GM18873 (cell line): Measurements from ENCODE around the gene LMX1B.

ENCODE experiments used
- ATAC-seq: cut with Tn5 transposase; IDR thresholded peaks from one replicate; pipeline ENCODE4 v1.9.1; 2021; ENCODE audit warnings: mild to moderate bottlenecking, moderate library complexity, moderate number of reproducible peaks; ENCODE audit not compliant: unreplicated experiment, low FRiP score

The LMX1B gene

DNA sequence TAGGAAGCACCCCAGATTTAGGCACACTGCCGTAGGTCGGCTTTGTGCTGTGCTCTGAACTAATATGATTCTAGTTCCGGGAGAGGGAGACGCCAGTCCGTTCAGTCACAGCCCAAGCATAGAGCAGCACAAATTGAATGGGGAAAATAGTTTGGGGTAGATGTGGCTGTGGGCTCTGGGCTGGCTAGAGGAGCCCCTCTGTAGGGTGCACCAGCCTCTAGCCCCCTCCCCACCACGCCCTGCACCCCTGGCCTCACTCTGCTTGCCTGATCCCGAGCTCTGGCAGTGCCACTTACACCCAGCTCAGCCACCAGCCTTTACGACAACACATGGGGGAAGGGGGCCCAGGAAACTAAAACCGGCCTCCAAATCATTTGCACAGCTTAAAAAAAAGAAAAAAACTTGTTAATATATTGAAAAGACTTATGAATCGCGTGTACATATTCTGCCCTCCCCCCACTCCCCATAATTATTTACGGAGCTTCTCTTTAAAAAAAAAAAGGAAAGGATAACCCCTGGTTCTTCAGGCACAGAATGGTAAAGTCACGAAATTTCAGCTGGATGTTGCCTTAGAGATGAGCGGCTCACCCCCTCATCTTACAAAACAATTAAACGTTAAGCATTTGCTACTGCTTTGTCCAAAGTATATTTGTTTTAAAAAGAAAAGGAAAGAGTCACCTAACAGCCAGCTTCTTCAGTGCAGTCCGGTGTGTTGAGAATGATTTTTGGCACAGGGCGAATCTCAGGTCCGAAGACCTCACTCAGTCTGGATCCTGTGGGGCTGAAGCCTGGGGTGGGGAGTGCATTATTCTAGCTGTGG is 3.5 kb downstream of the LMX1B start:
- no peak for ATAC-seq

- ATAC-seq: no peak
Observed at GRCh38 chr9:126617823-126618165, 4.1 kb downstream of the LMX1B start.

DNA sequence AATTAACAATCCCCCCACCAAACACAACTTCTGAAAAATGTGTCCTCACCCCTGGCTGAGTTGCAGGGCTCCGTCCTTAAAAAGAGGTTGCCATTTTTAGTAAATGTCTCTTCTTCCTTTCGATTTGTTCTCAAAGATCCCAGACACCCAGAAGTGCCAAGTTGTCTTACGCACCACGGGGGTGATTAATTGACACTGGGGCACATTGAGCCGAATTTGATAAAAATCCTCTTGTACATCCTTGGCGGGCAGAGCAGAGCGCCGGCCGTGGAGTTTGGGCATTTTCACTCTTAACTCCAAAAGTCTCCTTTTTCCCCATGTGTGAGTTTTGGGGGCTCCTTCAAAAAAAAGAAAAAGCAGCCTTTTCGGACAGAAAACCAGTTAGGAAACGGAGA is 4.5 kb downstream of the LMX1B start:
- no peak for ATAC-seq

- ATAC-seq: no peak
Observed at GRCh38 chr9:126618585-126619360, 5.0 kb downstream of the LMX1B start.

DNA sequence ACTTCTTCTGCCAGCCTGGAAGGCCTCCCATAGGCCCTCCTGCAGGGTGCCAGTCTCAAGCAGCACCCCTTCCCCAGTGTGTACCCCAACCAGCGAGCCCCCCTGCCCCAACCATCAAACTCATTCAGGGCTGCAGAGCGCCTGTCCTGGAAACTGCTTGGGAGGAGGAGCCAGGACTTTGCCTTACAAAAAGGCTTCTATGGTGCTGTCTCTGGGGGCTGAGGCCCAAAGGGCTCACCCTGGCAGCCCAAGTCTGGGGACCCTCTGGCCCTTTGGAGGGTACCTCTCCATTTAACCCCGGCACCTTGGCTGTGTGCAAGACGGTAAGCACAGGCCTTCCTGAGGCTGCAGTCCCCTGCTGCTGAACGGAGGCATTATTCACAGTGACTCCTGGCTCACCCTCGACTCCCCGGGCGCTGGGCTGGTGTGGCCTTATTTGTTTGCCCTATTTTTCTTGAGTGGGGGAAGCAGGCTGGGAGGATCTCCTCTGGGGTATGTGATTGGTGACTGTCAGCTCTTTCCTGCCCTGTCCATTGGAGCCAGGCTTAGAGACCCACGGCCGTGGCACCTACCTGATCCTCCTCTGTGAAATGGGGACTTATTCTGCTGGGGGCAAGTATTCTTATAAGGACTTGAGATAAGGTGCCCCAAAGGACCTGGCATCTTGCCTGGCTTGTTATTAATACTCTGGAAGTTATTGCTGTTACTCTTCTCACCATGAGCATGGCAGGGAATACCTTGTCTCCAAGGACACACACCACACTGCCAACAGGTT is 5.8 kb downstream of the LMX1B start:
- ATAC-seq: no peak

GRCh38 chr9:126620478-126620877 is 6.8 kb downstream of the LMX1B start:
- no peak for ATAC-seq

DNA sequence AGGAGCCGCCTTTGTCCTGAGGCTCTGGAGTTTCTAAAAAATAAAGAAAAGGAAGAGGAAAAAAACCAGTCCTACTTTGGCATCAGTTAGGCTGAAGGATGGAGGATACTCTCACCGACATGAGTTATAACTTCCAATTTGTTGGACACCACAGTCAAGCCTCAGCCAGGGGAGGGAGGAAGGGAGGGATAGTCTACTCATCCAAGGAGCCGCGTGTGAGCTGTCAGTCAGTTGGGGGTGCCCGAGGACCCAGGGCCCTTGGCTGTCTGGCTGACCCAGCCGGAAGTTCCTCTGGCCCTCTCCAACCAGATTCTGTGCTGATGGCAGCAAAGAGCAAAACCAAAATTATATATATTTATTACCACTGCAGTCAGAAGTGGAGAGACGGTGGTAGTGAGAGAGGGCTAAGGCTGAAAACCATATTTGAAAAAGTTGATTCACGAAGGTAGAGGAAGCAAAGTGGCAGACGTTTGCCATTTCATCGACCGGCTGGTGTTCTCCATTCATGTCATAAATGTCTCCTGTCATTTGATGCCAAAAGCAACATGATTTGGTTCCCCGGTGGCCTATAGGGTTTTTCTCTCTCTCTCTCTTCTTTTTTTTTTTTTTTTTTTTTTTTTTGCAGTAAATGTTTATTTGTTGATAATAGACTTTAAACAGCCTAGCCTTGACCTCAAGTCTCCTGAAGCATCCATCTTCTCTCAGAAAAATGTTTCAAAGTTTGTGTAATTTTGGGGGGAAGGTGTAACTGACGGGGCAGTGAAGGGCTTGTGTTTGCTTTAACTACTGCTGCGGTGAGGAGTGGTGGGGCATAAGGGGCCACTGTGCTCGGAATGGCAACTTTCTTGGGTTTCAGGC is 7.6 kb downstream of the LMX1B start:
- no peak for ATAC-seq

- ATAC-seq: no peak
Observed at GRCh38 chr9:126621919-126622735, 8.4 kb downstream of the LMX1B start.

- ATAC-seq: no peak
Observed at GRCh38 chr9:126623314-126623666, 9.6 kb downstream of the LMX1B start.

GRCh38 chr9:126623667-126624478 is 10.1 kb downstream of the LMX1B start:
- no peak for ATAC-seq

GRCh38 chr9:126624479-126624826 is 10.7 kb downstream of the LMX1B start:
- no peak for ATAC-seq

- no peak for ATAC-seq
Observed at GRCh38 chr9:126624912-126625311, 11.2 kb downstream of the LMX1B start.

DNA sequence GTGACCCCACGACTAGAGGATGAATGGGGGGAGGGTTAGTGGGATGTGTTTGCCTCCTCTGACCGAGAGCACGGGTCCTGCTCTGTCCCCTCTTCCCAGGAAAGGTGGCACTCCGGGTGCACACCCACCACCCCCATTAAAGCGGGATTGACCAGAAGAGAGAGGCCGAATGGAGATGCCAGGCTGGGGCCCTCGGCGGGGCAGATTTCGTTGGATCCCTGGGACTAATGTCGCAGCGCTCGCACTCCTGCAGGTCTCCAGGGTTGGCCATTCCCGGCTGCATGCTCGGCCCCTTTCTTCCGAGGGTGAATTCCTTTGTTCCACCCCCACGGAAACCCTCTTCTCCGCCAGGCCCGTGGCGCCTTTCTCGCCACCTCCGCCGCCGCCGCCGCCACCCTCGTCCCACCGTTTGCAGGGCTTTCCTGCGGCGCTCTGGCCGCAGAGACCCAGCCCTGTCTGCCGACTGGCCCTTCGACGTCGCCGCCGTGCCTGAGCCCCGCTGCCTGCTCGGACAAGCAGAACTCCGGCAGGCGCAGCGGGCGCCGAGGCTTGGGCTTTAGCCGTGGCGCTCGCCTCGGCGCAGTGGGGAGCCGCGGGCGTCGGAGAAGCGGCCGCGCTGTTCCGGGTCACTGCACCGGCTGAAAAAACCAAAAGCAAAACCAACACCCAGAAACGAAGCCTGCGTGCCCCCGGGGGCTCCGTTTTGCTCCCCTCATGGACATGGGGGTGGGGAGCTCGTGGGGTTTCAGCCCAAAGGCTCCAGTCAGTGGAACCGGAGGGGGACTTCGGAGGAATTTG is 11.8 kb downstream of the LMX1B start:
- ATAC-seq: no peak

- no peak for ATAC-seq
Observed at GRCh38 chr9:126626127-126626925, 12.6 kb downstream of the LMX1B start.

- ATAC-seq: no peak
Observed at GRCh38 chr9:126626926-126627233, 13.2 kb downstream of the LMX1B start.

- ATAC-seq: no peak
Observed at GRCh38 chr9:126628146-126628545, 14.4 kb downstream of the LMX1B start.

DNA sequence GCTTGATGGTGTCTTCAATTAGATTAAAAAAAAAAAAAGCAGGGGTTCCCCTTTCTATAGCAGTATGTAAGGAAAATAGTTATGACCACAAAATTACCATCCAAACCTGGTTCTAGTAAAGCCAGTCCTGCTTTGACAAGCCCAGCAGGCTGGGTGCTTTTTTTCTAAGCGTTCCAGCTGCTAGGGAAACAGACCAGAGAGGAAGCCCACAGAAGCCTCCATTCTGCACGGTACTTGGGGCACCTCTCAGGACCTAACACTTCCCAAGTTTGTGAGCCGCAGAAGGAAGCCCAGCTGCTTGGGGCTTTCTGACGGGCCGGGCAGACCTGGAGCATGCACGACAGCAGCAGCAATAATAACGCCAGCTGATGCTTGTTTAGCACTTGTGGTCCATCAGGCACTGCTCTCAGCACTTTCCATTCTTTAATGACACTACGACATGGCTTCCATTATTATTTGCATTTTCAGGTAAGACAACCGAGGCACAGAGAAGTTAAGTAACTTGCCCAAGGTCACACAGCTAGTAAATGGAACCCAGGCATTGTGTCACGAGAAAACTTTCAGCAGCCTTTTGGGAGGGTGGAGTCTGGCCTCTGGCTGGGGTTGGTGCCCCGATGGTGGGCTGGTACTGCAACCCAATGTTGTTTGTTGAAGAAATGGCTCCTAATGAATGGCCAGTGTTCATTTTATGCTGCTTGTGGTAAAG is 15.4 kb downstream of the LMX1B start:
- no peak for ATAC-seq
